ENCODE data around the gene STK31.

DNA sequence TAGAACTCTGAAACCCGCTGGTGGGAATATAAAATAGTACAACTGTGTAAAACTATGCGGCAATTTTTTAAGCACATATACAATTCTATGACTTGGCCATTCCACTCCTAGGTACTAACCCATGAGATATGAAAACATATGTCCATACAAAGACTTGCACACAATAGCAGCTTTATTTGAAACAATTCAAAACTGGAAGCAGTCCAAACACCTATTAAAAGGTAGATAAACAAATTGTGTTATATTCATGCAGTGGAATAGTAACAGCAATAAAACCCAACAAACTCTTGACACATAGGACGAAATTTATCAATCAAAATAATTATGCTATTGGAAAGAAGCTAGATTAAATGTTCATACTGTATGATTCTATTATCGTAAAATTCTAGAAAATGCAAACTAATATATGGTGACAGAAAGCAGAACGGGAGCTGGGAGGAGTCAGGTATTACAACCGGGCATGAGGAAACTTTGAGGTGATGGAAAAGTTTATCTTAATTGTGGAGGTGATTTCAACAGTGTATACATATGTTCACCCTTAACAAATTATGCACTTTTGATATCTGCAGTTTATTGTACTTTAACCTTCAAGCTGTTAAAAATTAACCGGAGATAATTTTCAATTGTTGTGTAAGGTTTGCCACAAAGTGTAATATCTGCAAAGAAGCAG, 803 bp upstream of the STK31 start:
- no peak for TF ChIP-seq ZFP3 (CRISPR knock-in tag; IDR thresholded peaks at IDR 0.05)
- TF ChIP-seq ARNTL (CRISPR knock-in tag; IDR thresholded peaks at IDR 0.05; ENCODE audit: borderline replicate concordance, low read depth): no peak
- TF ChIP-seq ZNF70 (CRISPR knock-in tag; IDR thresholded peaks at IDR 0.05): no peak
- TF ChIP-seq, protein P1, sequence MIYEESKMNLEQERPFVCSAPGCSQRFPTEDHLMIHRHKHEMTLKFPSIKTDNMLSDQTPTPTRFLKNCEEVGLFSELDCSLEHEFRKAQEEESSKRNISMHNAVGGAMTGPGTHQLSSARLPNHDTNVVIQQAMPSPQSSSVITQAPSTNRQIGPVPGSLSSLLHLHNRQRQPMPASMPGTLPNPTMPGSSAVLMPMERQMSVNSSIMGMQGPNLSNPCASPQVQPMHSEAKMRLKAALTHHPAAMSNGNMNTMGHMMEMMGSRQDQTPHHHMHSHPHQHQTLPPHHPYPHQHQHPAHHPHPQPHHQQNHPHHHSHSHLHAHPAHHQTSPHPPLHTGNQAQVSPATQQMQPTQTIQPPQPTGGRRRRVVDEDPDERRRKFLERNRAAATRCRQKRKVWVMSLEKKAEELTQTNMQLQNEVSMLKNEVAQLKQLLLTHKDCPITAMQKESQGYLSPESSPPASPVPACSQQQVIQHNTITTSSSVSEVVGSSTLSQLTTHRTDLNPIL (CRISPR knock-in tag; IDR thresholded peaks at IDR 0.05; ENCODE audit: low read depth): no peak
- TF ChIP-seq, protein P2, sequence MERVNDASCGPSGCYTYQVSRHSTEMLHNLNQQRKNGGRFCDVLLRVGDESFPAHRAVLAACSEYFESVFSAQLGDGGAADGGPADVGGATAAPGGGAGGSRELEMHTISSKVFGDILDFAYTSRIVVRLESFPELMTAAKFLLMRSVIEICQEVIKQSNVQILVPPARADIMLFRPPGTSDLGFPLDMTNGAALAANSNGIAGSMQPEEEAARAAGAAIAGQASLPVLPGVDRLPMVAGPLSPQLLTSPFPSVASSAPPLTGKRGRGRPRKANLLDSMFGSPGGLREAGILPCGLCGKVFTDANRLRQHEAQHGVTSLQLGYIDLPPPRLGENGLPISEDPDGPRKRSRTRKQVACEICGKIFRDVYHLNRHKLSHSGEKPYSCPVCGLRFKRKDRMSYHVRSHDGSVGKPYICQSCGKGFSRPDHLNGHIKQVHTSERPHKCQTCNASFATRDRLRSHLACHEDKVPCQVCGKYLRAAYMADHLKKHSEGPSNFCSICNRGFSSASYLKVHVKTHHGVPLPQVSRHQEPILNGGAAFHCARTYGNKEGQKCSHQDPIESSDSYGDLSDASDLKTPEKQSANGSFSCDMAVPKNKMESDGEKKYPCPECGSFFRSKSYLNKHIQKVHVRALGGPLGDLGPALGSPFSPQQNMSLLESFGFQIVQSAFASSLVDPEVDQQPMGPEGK (CRISPR knock-in tag; IDR thresholded peaks at IDR 0.05; ENCODE audit: borderline replicate concordance): no peak

Data from SK-N-SH treated with all-trans-retinoic acid at 6 μM for 48 hours (cell line).